Parathyroid adenoma (tissue), 2 donors: ENCODE results near the gene LRRC49.
A peak's percentile ranks its signal among the peaks of the same experiment; 100 is the strongest.
"Not testable (repeated sequence)": the region's sequence is repeated elsewhere in the genome, so short reads cannot be mapped to it uniquely, and the experiment has no call there.

ENCODE experiments used
- H2AFZ ChIP-seq: fragments of 300-600 bp; sonication (generic); one replicate; pipeline ENCODE4 v1.7.0; 2017; ENCODE audit warnings: antibody characterized with exemption, mild to moderate bottlenecking
- H3K27ac ChIP-seq: fragments of 300-600 bp; sonication (generic); one replicate; pipeline ENCODE4 v1.7.0; 2017
- H3K27me3 ChIP-seq: fragments of 300-600 bp; sonication (generic); one replicate; pipeline ENCODE4 v1.7.0; 2017; ENCODE audit warnings: low read length; ENCODE audit not compliant: control insufficient read depth, insufficient read depth
- H3K36me3 ChIP-seq: fragments of 300-600 bp; sonication (generic); one replicate; pipeline ENCODE4 v1.7.0; 2017; ENCODE audit warnings: low read length; ENCODE audit not compliant: control insufficient read depth, insufficient read depth
- H3K4me1 ChIP-seq: fragments of 300-600 bp; sonication (generic); one replicate; pipeline ENCODE4 v1.7.0; 2017; ENCODE audit warnings: control low read depth
- H3K4me2 ChIP-seq: fragments of 300-600 bp; sonication (generic); one replicate; pipeline ENCODE4 v1.7.0; 2017; ENCODE audit warnings: low read length
- H3K4me3 ChIP-seq: fragments of 300-600 bp; sonication (generic); one replicate; pipeline ENCODE4 v1.7.0; 2017; ENCODE audit warnings: low read depth, low read length
- H3K79me2 ChIP-seq: fragments of 300-600 bp; sonication (generic); one replicate; pipeline ENCODE4 v1.7.0; 2017; ENCODE audit warnings: control low read depth
- H3K9ac ChIP-seq: fragments of 300-600 bp; sonication (generic); one replicate; pipeline ENCODE4 v1.7.0; 2017; ENCODE audit warnings: mild to moderate bottlenecking
- H3K9me3 ChIP-seq: fragments of 300-600 bp; sonication (generic); one replicate; pipeline ENCODE4 v1.7.0; 2017; ENCODE audit warnings: low read length; ENCODE audit not compliant: control insufficient read depth
- CTCF ChIP-seq: fragments of 300-600 bp; sonication (generic); IDR thresholded peaks from one replicate; pipeline ENCODE4 v1.7.0; 2017; ENCODE audit warnings: antibody characterized with exemption, mild to moderate bottlenecking
- donor health status: primary hyperparathyroidism.

LRRC49 gene

GRCh38 chr15:70856177-70856883 is 36.3 kb upstream of the LRRC49 start:
- Histone ChIP-seq H3K79me2 (no peaks in the 10 kb centered on the region), H3K9ac (no peak overlapping the region), H3K4me2 (no peak overlapping the region), H3K4me3 (no peak overlapping the region), H3K4me1 (peaks cover 3% of the 10 kb centered on the region), H3K36me3 (no peaks in the 10 kb centered on the region), H2AFZ (no peak overlapping the region), H3K9me3 (no peaks in the 10 kb centered on the region), H3K27ac (peak overlapping the region; percentile 32), H3K27me3 (no peaks in the 10 kb centered on the region)
- TF ChIP-seq CTCF = no peak

GRCh38 chr15:70856884-70857561 is 35.6 kb upstream of the LRRC49 start:
- H3K27me3 ChIP-seq = no peaks in the 10 kb centered on the region
- H3K9ac ChIP-seq = no peak overlapping the region
- no peaks in the 10 kb centered on the region for H3K9me3 ChIP-seq
- TF ChIP-seq CTCF = no peak
- H3K4me1 ChIP-seq = peaks cover 3% of the 10 kb centered on the region
- H3K4me3 ChIP-seq = no peak overlapping the region
- no peak overlapping the region for H3K4me2 ChIP-seq
- no peaks in the 10 kb centered on the region for H3K79me2 ChIP-seq
- H3K27ac ChIP-seq = peak overlapping the region; percentile 32
- no peaks in the 10 kb centered on the region for H3K36me3 ChIP-seq
- no peak overlapping the region for H2AFZ ChIP-seq

GRCh38 chr15:70857562-70858285 is 34.9 kb upstream of the LRRC49 start:
- peaks cover under 1% of the 10 kb centered on the region for H3K4me1 ChIP-seq

GRCh38 chr15:70858614-70859321 is 33.9 kb upstream of the LRRC49 start:
- not testable (repeated sequence) for H3K4me3 ChIP-seq, H3K36me3 ChIP-seq, H3K4me2 ChIP-seq, H2AFZ ChIP-seq, H3K79me2 ChIP-seq, H3K4me1 ChIP-seq, H3K9ac ChIP-seq, H3K27me3 ChIP-seq, H3K27ac ChIP-seq, H3K9me3 ChIP-seq

More at GRCh38 chr15:70857562-70858285, 34.9 kb upstream of the LRRC49 start:
- Histone ChIP-seq H3K4me3 (no peak overlapping the region), H3K79me2 (no peaks in the 10 kb centered on the region), H2AFZ (no peak overlapping the region), H3K27me3 (no peaks in the 10 kb centered on the region), H3K9me3 (no peaks in the 10 kb centered on the region), H3K27ac (no peak overlapping the region), H3K9ac (no peak overlapping the region), H3K36me3 (no peaks in the 10 kb centered on the region), H3K4me2 (no peak overlapping the region)
- no peak for TF ChIP-seq CTCF
